Choroid plexus epithelial cell (primary cell): ENCODE results near the gene AIPL1.

Source experiments
- DNase-seq: peaks from one replicate; pipeline ENCODE4 v3.0.0-alpha.2; 2010; ENCODE audit warnings: low read depth
- H3K4me3 ChIP-seq: 2 replicates; pipeline ENCODE4 v1.5.1; 2011; ENCODE audit warnings: low read depth, mild to moderate bottlenecking, control low read depth, low read length, moderate library complexity
- TF ChIP-seq, protein P1 (sequence below): conservative IDR thresholded peaks from 2 replicates; pipeline ENCODE4 v1.5.1; 2011; ENCODE audit warnings: low read depth, mild to moderate bottlenecking, control low read depth, inconsistent platforms, low read length, moderate library complexity

Gene AIPL1

DNA sequence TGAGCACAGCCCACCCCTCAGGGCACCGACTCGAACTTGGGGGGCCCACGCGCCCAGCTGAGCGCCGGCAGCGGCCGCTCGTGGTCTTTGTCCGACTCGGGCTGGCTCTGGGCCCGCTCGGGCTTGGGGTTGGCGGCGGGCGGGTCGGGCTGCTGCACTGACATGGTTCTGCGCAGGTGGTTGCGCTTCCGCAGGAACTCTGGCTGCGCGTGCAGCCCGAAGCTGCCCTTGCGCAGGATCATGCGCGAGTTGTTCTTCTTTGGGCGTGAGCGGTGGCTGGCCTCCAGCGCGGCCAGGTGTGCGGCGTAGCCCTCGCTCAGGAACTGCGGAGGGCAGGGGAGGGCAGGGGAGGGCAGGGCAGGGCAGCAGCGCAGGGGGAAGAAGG lies 20.4 kb upstream of the AIPL1 start:
- TF ChIP-seq, protein P1, sequence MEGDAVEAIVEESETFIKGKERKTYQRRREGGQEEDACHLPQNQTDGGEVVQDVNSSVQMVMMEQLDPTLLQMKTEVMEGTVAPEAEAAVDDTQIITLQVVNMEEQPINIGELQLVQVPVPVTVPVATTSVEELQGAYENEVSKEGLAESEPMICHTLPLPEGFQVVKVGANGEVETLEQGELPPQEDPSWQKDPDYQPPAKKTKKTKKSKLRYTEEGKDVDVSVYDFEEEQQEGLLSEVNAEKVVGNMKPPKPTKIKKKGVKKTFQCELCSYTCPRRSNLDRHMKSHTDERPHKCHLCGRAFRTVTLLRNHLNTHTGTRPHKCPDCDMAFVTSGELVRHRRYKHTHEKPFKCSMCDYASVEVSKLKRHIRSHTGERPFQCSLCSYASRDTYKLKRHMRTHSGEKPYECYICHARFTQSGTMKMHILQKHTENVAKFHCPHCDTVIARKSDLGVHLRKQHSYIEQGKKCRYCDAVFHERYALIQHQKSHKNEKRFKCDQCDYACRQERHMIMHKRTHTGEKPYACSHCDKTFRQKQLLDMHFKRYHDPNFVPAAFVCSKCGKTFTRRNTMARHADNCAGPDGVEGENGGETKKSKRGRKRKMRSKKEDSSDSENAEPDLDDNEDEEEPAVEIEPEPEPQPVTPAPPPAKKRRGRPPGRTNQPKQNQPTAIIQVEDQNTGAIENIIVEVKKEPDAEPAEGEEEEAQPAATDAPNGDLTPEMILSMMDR, result no peak
- peak; percentile 36 for DNase-seq
- H3K4me3 ChIP-seq, result peak overlapping the region; percentile 37

DNA sequence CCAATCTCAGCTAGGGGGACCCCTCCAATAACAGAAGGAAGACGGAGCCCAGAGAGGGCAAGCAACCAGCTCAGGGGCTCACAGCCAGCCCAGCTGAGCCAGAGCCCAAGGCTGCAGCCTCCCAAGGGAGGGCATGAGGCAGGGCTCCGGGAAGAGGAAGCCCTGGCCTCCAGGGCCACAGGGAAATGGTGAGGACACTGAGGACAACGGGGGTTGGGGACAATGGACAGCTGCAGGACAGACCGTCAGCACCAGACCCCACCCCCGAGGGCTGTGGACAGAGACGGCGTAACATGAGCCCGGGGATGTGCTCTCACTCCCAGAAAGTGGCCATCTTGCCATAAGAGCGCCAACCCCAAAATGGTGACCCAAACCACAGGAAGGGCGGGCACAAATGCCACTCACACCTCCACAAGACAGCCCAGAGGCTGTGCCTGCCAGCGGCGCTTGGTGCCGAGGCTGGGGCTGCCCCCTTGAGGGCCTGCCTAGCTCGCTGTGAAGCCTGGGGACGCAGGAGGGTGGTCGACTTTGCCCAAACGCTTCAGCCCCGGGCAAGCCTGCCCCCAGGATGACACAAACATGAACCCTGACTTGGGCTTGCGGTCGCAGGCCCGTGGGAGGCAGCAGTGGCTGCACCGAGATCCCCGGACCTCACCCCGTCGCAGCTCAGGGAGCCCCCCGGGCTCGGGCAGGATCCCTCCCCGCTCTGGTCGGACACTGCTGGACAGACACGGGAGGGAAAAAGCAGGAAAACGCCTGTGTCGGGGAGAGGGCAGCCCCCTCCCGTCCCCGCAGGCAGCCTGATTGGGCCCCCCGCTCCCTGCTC lies 19.8 kb upstream of the AIPL1 start:
- peak overlapping the region; percentile 37 for H3K4me3 ChIP-seq

DNA sequence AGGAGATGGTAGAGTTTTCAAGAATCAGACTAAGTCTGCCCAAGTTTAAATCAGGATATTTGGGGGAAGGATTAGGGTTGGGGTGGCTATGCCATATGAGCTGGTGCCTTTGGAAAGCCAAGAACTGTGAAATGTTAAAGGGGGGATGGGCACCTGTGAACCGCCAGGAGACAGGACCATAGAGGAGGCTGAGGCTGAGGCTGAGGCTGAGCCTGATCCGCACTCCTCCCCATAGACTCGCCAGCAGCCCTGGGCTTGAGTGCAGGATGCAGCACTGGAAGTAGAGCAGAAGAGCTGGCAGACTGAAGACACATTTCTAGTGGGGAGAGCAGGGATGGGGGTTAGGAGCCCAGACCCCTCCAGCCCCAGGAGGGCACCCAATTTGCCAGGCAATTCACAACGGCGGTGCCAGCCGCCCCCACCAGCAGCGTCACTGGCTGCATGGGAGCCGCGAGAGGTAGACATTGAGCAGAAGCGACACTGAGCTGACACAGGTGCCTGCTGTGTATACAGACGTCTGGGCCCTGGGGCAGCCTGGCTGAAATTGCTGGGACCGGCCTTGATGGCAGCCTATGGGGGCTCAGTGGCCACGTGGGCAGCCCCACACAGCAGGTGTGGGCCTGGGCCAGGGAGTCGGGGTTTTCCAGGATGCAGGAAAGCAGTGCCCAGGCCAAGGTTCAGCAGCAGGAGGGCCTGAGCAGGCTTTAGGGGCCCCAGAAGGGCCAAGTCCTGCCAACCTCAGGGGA lies 18.5 kb upstream of the AIPL1 start:
- TF ChIP-seq, protein P1, result no peak
- H3K4me3 ChIP-seq, result no peak overlapping the region
- DNase-seq, result no peak

More for the DNA sequence above, 19.8 kb upstream of the AIPL1 start:
- TF ChIP-seq, protein P1, result no peak
- DNase-seq, result no peak

DNA sequence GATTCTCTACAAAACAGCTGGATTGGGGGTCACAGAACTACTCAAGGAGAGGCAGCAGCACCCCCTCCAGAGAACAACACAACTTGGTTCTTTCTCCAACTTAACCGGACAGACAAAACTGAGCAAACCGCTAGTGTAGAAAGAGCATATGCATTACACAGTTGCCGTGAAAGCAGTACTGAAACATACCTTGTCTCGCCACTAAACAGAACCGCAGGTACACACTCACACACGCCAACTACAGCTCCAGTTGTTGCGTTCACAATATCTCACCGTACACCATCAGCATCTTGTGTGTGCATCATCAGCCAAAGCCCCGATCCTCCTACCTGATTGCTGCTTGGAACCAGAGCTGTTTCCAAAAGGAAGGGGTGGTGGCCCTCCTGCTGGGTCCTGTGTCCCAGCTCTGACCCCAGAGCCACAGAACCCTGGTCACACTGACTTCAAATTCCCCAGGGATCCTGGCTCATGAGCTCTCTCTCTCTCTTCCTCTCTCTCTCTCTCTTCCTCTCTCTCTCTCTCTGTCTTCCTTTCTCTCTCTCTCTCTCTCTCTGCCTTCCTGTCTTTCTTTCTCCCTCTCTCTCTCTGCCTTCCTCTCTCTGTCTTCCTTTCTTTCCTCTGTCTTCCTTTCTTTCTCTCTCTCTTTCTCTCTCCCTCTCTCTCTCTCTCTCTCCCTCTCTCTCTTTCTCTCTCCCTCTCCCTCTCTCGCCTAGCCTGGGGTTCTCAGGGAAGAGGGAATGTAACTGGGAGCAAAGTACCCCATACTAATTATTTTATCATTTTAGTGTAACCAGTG lies 17.7 kb upstream of the AIPL1 start:
- H3K4me3 ChIP-seq, result no peak overlapping the region
- TF ChIP-seq, protein P1, result no peak
- DNase-seq, result no peak

DNA sequence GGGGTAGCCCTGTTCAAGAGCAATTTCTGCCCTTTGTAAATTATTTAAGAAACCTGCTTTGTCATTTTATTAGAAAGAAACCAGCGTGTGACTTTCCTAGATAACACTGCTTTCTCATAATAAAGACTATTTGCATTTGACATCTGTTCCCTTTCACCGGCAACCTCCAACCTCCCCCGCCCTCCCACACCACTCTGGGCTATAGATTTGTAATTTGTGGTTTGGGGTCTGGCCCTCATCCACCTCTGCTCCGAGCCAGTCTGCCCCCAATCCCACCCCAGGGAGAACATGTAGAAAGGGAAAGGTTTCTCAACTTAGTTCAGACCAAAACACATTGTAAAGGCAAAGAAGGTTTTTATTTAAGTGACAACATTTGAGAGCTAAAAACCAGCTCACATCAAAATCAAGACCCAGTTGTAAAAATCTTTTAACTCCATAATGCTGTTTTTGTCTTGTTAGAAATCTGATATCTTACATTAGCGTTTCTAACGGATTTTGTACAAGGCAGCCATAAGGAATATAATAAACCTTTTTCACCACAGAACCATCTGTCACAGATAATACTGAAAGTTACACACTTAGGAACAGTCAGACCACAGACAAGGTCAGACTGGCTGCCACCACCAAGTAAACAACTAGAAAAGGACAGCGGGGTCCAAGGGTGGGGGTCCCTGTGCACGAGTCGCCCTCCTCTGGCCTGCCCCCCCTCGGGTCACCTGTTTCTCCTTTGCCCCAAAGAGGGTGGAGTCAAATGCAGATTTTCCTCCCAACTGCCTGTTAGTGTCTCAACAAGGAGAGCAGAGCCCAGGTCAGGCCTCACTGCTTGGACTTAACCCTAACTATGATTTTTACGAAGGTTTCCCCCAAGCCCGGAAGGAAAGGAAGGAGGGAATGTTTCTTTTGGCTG lies 16.3 kb upstream of the AIPL1 start:
- no peak overlapping the region for H3K4me3 ChIP-seq
- TF ChIP-seq, protein P1, result no peak
- no peak for DNase-seq

DNA sequence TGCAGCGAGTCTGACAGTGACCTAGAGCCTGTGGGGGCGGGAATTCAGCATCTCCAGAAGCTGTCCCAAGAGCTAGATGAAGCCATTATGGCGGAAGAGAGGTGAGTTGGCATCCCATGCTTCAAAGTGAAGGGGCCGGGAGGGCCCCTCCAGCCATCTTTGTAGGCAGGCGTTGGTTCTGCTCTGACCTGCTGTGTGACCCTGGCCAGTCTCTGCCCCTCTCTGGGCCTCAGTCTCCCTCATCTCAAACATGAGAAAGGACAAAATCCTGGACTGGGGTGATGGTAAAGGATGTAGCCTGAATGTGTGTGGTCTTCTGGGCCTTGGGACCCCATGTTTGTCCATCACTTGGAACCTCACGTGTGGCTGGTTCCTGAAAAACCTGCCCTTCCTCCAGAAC lies 14.4 kb upstream of the AIPL1 start:
- no peak overlapping the region for H3K4me3 ChIP-seq
- TF ChIP-seq, protein P1, result no peak
- DNase-seq, result no peak
